Astrocyte (in vitro differentiated cells and primary cell): ENCODE results near the gene ZNF497. TPM values are rescaled to one million over a fixed set of nuclear protein-coding genes. Genes with fewer than 3 reads are reported as not detected.

Experiments used
- DNase-seq: peaks from one replicate; pipeline ENCODE4 v3.0.0-alpha.2; 2010; ENCODE audit warnings: low read depth
- FAIRE-seq: peaks from 2 replicates; lab custom pipeline; 2011; peaks lifted over from hg19 to GRCh38; lab: Jason Lieb, UNC
- H2AFZ ChIP-seq: 2 replicates; pipeline ENCODE4 v1.6.0; 2012; ENCODE audit warnings: low read depth, low read length, inconsistent platforms
- H3K27ac ChIP-seq: 2 replicates; pipeline ENCODE4 v1.5.1; 2011; ENCODE audit warnings: low read depth, low read length, inconsistent platforms
- H3K27me3 ChIP-seq: 2 replicates; pipeline ENCODE4 v1.6.0; 2011; ENCODE audit warnings: low read length, inconsistent platforms; ENCODE audit not compliant: insufficient read depth
- H3K36me3 ChIP-seq: 2 replicates; pipeline ENCODE4 v1.5.1; 2011; ENCODE audit warnings: low read length, inconsistent platforms; ENCODE audit not compliant: insufficient read depth
- H3K4me1 ChIP-seq: 2 replicates; pipeline ENCODE4 v1.5.1; 2011; ENCODE audit warnings: low read length, inconsistent platforms; ENCODE audit not compliant: insufficient read depth
- H3K4me2 ChIP-seq: 2 replicates; pipeline ENCODE4 v1.6.0; 2012; ENCODE audit warnings: low read length, inconsistent platforms
- H3K4me3 ChIP-seq: 2 replicates; pipeline ENCODE4 v1.5.1; 2011; ENCODE audit warnings: low read depth, mild to moderate bottlenecking, low read length, inconsistent platforms; ENCODE audit not compliant: insufficient read depth
- H3K79me2 ChIP-seq: 2 replicates; pipeline ENCODE4 v1.6.0; 2012; ENCODE audit warnings: mild to moderate bottlenecking, low read length, inconsistent platforms; ENCODE audit not compliant: insufficient read depth
- H3K9ac ChIP-seq: 2 replicates; pipeline ENCODE4 v1.6.0; 2012; ENCODE audit warnings: mild to moderate bottlenecking, low read length, inconsistent platforms
- H3K9me3 ChIP-seq: 2 replicates; pipeline ENCODE4 v1.5.1; 2012; ENCODE audit warnings: low read depth, mild to moderate bottlenecking, low read length, inconsistent platforms; ENCODE audit not compliant: insufficient read depth
- H4K20me1 ChIP-seq: 2 replicates; pipeline ENCODE4 v1.6.0; 2012; ENCODE audit warnings: low read length, inconsistent platforms; ENCODE audit not compliant: insufficient read depth
- H3K27ac Mint-ChIP-seq: one replicate; pipeline ENCODE4 v1.8.0; 2021; ENCODE audit warnings: mild to moderate bottlenecking, mixed read lengths; ENCODE audit not compliant: unreplicated experiment
- H3K27me3 Mint-ChIP-seq: one replicate; pipeline ENCODE4 v1.8.0; 2021; ENCODE audit warnings: low read depth, mixed read lengths; ENCODE audit not compliant: unreplicated experiment
- H3K36me3 Mint-ChIP-seq: one replicate; pipeline ENCODE4 v1.8.0; 2021; ENCODE audit warnings: low read depth, mixed read lengths; ENCODE audit not compliant: unreplicated experiment
- H3K4me1 Mint-ChIP-seq: one replicate; pipeline ENCODE4 v1.8.0; 2021; ENCODE audit warnings: low read depth, mixed read lengths; ENCODE audit not compliant: unreplicated experiment
- H3K4me3 Mint-ChIP-seq: one replicate; pipeline ENCODE4 v1.8.0; 2021; ENCODE audit warnings: mild to moderate bottlenecking, moderate library complexity, mixed read lengths; ENCODE audit not compliant: unreplicated experiment
- H3K9me3 Mint-ChIP-seq: one replicate; pipeline ENCODE4 v1.8.0; 2021; ENCODE audit warnings: mild to moderate bottlenecking, mixed read lengths; ENCODE audit not compliant: unreplicated experiment
- CTCF ChIP-seq: IDR thresholded peaks from 2 replicates; pipeline ENCODE4 v1.5.1; 2011; ENCODE audit warnings: low read depth, mild to moderate bottlenecking, inconsistent platforms, low read length, moderate library complexity; ENCODE audit not compliant: insufficient read depth
- EZH2 ChIP-seq: IDR thresholded peaks from 2 replicates; pipeline ENCODE4 v1.6.1; 2012; ENCODE audit warnings: mild to moderate bottlenecking, low read length, inconsistent platforms; ENCODE audit not compliant: insufficient read depth
- total RNA-seq: library from RNA; stranded (reverse); gene quantifications from 2 replicates; pipeline ENCODE4 v1.2.1, GENCODE V29; 2021

ZNF497 gene
- total RNA-seq, 1 donor from 2014 or later: 0.43 TPM

GRCh38 chr19:58351558-58351878, 11.0 kb downstream of the ZNF497 start:
- Mint-ChIP-seq H3K9me3 (no peaks in the 10 kb centered on the region), H3K36me3 (peaks cover 8% of the 10 kb centered on the region), H3K4me1 (peaks cover 3% of the 10 kb centered on the region), H3K4me3 (no peak overlapping the region), H3K27me3 (no peaks in the 10 kb centered on the region), H3K27ac (no peak overlapping the region)
- Histone ChIP-seq H3K27ac (no peak overlapping the region), H2AFZ (no peak overlapping the region), H3K79me2 (no peaks in the 10 kb centered on the region), H3K4me2 (no peak overlapping the region), H3K27me3 (peaks cover 20% of the 10 kb centered on the region), H3K4me1 (peaks cover 7% of the 10 kb centered on the region), H3K9ac (no peak overlapping the region), H3K36me3 (no peaks in the 10 kb centered on the region), H3K4me3 (no peak overlapping the region), H3K9me3 (peaks cover 10% of the 10 kb centered on the region), H4K20me1 (peaks cover 8% of the 10 kb centered on the region)
- DNase-seq: no peak
- TF ChIP-seq EZH2: no peak
- TF ChIP-seq CTCF: no peak
- no peak for FAIRE-seq

GRCh38 chr19:58350871-58351557, 11.5 kb downstream of the ZNF497 start:
- Mint-ChIP-seq H3K4me3 (no peak overlapping the region), H3K4me1 (peaks cover 3% of the 10 kb centered on the region), H3K27me3 (no peaks in the 10 kb centered on the region), H3K9me3 (no peaks in the 10 kb centered on the region), H3K27ac (no peak overlapping the region), H3K36me3 (peaks cover 8% of the 10 kb centered on the region)
- Histone ChIP-seq H3K4me2 (peak overlapping the region; percentile 30), H3K4me3 (no peak overlapping the region), H3K79me2 (no peaks in the 10 kb centered on the region), H3K27ac (no peak overlapping the region), H3K36me3 (no peaks in the 10 kb centered on the region), H3K4me1 (peaks cover 7% of the 10 kb centered on the region), H3K27me3 (peaks cover 20% of the 10 kb centered on the region), H3K9ac (no peak overlapping the region), H2AFZ (no peak overlapping the region), H4K20me1 (peaks cover 8% of the 10 kb centered on the region), H3K9me3 (peaks cover 6% of the 10 kb centered on the region)
- DNase-seq: no peak
- TF ChIP-seq EZH2: no peak
- TF ChIP-seq CTCF: no peak
- FAIRE-seq: no peak
